WTC11 (cell line): ENCODE results near the gene PPP1R14D. TPM values are rescaled to one million over a fixed set of nuclear protein-coding genes. Genes with fewer than 3 reads are reported as not detected.

ENCODE experiments used
- ATAC-seq: fragments of 200-7000 bp; cut with Tn5 transposase; 2 replicates; pipeline ENCODE4 v1.10.0; 2021; ENCODE audit warnings: mild to moderate bottlenecking, moderate library complexity
- CTCF ChIA-PET: fragments of 300-600 bp; sonication (Branson Sonifier 250); formaldehyde crosslinking; loops from one replicate; lab custom pipeline; 2021; ENCODE audit warnings: antibody characterized with exemption; lab: Charles Lee
- POLR2A ChIA-PET: fragments of 350-600 bp; sonication (Branson Sonifier 250); formaldehyde crosslinking; loops from one replicate; lab custom pipeline; 2021; ENCODE audit warnings: antibody characterized with exemption; lab: Charles Lee
- DNase-seq: peaks from one replicate; pipeline ENCODE4 v3.0.0; 2021; ENCODE audit warnings: low spot score
- H3K27ac Mint-ChIP-seq: 2 replicates; pipeline ENCODE4 v1.8.0; 2021; ENCODE audit warnings: mixed read lengths
- H3K27me3 Mint-ChIP-seq: 2 replicates; pipeline ENCODE4 v1.8.0; 2021; ENCODE audit warnings: low read depth, mild to moderate bottlenecking, moderate library complexity, mixed read lengths
- H3K36me3 Mint-ChIP-seq: 2 replicates; pipeline ENCODE4 v1.8.0; 2021; ENCODE audit warnings: mixed read lengths
- H3K4me1 Mint-ChIP-seq: 2 replicates; pipeline ENCODE4 v1.8.0; 2022; ENCODE audit warnings: mixed read lengths
- H3K4me3 Mint-ChIP-seq: 2 replicates; pipeline ENCODE4 v1.8.0; 2021; ENCODE audit warnings: mild to moderate bottlenecking, moderate library complexity, mixed read lengths
- H3K9me3 Mint-ChIP-seq: 2 replicates; pipeline ENCODE4 v1.8.0; 2021; ENCODE audit warnings: mixed read lengths
- HMGA2 ChIP-seq: fragments of 250-450 bp; sonication (Bioruptor Pico); IDR thresholded peaks from 2 replicates; pipeline ENCODE4 v1.4.0; 2021; ENCODE audit warnings: mild to moderate bottlenecking, moderate library complexity
- MXD4 ChIP-seq: fragments of 250-450 bp; sonication (Bioruptor Pico); IDR thresholded peaks from 2 replicates; pipeline ENCODE4 v1.8.0; 2021; ENCODE audit warnings: mild to moderate bottlenecking, moderate library complexity, borderline replicate concordance
- RORB ChIP-seq: fragments of 250-450 bp; sonication (Bioruptor Pico); IDR thresholded peaks from 2 replicates; pipeline ENCODE4 v1.9.0; 2021; ENCODE audit warnings: mild to moderate bottlenecking
- SOX15 ChIP-seq: fragments of 250-450 bp; sonication (Bioruptor Pico); IDR thresholded peaks from 2 replicates; pipeline ENCODE4 v1.9.0; 2021; ENCODE audit warnings: mild to moderate bottlenecking
- TP53 ChIP-seq: sonication (generic); formaldehyde crosslinking; IDR thresholded peaks from 2 replicates; pipeline ENCODE4 v1.8.1; 2023; ENCODE audit warnings: mild to moderate bottlenecking, missing genetic modification reagents
- ZNF219 ChIP-seq: sonication (generic); formaldehyde crosslinking; IDR thresholded peaks from 2 replicates; pipeline ENCODE4 v1.8.0; 2023; ENCODE audit warnings: missing genetic modification reagents, mild to moderate bottlenecking, borderline replicate concordance
- ZNF263 ChIP-seq: sonication (generic); formaldehyde crosslinking; IDR thresholded peaks from 2 replicates; pipeline ENCODE4 v1.8.1; 2022; ENCODE audit warnings: low read depth, mild to moderate bottlenecking, moderate library complexity, missing genetic modification reagents
- ZNF317 ChIP-seq: sonication (generic); formaldehyde crosslinking; IDR thresholded peaks from 2 replicates; pipeline ENCODE4 v1.8.1; 2023; ENCODE audit warnings: low read depth, mild to moderate bottlenecking, moderate library complexity, missing genetic modification reagents, borderline replicate concordance
- ZNF671 ChIP-seq: fragments of 250-450 bp; sonication (Bioruptor Pico); IDR thresholded peaks from 2 replicates; pipeline ENCODE4 v1.8.0; 2021; ENCODE audit warnings: mild to moderate bottlenecking
- total RNA-seq: library from RNA; stranded (reverse); gene quantifications from 3 replicates; pipeline ENCODE4 v1.2.3, GENCODE V29; 2021
- TF ChIP-seq, protein P1 (sequence below): sonication (generic); formaldehyde crosslinking; IDR thresholded peaks from 2 replicates; pipeline ENCODE4 v1.8.1; 2023; ENCODE audit warnings: mild to moderate bottlenecking, missing genetic modification reagents, borderline replicate concordance
- TF ChIP-seq, protein P2 (sequence below): sonication (generic); formaldehyde crosslinking; IDR thresholded peaks from 2 replicates; pipeline ENCODE4 v1.8.0; 2023; ENCODE audit warnings: mild to moderate bottlenecking, missing genetic modification reagents
- TF ChIP-seq, protein P3 (sequence below): fragments of 200-600 bp; IDR thresholded peaks from 2 replicates; pipeline ENCODE4 v1.8.0; 2022; ENCODE audit warnings: antibody characterized with exemption
- TF ChIP-seq, protein P4 (sequence below): sonication (generic); formaldehyde crosslinking; IDR thresholded peaks from 2 replicates; pipeline ENCODE4 v1.8.0; 2022; ENCODE audit warnings: mild to moderate bottlenecking, missing genetic modification reagents
- TF ChIP-seq, protein P5 (sequence below): sonication (generic); formaldehyde crosslinking; IDR thresholded peaks from 2 replicates; pipeline ENCODE4 v1.8.1; 2023; ENCODE audit warnings: mild to moderate bottlenecking, moderate library complexity, missing genetic modification reagents
- TF ChIP-seq, protein P6 (sequence below): sonication (generic); formaldehyde crosslinking; IDR thresholded peaks from 2 replicates; pipeline ENCODE4 v1.8.1; 2023; ENCODE audit warnings: mild to moderate bottlenecking, missing genetic modification reagents

Gene PPP1R14D
- total RNA-seq, 1 experiment from 2014 or later = not detected

DNA sequence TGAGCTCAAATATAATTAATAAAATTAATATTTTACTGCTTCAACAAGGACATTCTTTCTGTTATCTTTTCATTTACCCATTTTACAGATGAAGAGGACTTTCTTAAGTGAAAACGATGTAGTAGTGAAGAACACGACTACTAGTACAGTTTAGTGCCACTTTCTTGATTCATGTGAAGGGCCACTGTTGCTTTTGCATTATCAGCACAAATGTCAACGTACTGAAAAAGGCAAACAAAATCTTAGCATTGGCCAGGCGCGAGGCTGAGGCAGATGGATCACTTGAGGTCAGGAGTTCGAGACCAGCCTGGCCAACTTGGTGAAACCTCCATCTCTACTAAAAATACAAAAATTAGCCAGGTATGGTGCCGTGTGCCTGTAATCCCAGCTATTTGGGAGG lies 9.5 kb downstream of the PPP1R14D start:
- no peak overlapping the region for H3K4me3 Mint-ChIP-seq
- H3K9me3 Mint-ChIP-seq = no peaks in the 10 kb centered on the region
- TF ChIP-seq, protein P1, sequence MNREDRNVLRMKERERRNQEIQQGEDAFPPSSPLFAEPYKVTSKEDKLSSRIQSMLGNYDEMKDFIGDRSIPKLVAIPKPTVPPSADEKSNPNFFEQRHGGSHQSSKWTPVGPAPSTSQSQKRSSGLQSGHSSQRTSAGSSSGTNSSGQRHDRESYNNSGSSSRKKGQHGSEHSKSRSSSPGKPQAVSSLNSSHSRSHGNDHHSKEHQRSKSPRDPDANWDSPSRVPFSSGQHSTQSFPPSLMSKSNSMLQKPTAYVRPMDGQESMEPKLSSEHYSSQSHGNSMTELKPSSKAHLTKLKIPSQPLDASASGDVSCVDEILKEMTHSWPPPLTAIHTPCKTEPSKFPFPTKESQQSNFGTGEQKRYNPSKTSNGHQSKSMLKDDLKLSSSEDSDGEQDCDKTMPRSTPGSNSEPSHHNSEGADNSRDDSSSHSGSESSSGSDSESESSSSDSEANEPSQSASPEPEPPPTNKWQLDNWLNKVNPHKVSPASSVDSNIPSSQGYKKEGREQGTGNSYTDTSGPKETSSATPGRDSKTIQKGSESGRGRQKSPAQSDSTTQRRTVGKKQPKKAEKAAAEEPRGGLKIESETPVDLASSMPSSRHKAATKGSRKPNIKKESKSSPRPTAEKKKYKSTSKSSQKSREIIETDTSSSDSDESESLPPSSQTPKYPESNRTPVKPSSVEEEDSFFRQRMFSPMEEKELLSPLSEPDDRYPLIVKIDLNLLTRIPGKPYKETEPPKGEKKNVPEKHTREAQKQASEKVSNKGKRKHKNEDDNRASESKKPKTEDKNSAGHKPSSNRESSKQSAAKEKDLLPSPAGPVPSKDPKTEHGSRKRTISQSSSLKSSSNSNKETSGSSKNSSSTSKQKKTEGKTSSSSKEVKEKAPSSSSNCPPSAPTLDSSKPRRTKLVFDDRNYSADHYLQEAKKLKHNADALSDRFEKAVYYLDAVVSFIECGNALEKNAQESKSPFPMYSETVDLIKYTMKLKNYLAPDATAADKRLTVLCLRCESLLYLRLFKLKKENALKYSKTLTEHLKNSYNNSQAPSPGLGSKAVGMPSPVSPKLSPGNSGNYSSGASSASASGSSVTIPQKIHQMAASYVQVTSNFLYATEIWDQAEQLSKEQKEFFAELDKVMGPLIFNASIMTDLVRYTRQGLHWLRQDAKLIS (CRISPR knock-in tag) = no peak
- TF ChIP-seq SOX15 (CRISPR knock-in tag) = no peak
- no peaks in the 10 kb centered on the region for H3K36me3 Mint-ChIP-seq
- CTCF ChIA-PET = interaction anchor here (1.6 kb wide), 1 partner anchor 39 kb away, joined by 4 read pairs; no protein-coding TSS in a partner anchor
- DNase-seq = no peak
- POLR2A ChIA-PET = interaction anchor here (1.2 kb wide), 1 partner anchor 125 kb away, joined by 3 read pairs; no protein-coding TSS in a partner anchor
- H3K27me3 Mint-ChIP-seq = no peaks in the 10 kb centered on the region; the same call in 1 of the 2 replicates
- H3K27ac Mint-ChIP-seq = no peak overlapping the region
- ATAC-seq = no peak
- no peaks in the 10 kb centered on the region for H3K4me1 Mint-ChIP-seq

DNA sequence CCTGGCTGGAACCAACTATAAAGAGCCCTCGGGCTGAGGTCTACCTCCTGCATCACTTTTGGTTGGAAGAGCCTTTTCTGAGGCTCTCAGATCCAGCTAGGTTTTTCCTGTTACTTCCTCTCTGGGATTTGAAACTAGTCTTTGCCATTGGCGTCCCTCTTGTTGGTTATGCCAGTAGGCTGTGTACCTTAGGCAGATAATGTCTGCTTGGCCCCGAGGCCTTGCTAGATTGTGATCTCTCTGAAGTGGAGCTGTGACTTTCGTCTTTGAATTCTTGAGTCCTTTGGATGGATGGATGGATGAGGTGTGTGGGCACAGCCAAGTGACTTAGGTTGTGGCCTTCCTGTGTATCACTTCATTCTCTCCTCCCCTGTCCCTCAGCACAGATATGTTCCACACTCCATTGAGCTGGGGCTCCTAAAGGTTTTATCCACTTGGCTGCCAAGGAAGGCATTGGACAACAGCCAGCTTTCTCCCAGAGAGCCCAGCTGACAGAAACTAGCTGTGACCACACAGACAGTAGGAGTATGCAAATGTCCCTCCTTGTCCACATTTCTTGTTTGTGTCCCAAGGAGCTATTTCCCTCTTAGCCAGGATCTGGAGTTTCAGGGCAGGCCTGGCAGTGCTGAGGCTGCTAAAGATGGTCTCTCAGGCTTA lies 13.3 kb downstream of the PPP1R14D start:
- Mint-ChIP-seq H3K4me3 (no peak overlapping the region), H3K27ac (peak overlapping the region; percentile 11; the same call in 1 of the 2 replicates), H3K4me1 (no peaks in the 10 kb centered on the region), H3K9me3 (no peaks in the 10 kb centered on the region), H3K27me3 (no peaks in the 10 kb centered on the region; the same call in 1 of the 2 replicates), H3K36me3 (no peaks in the 10 kb centered on the region; the same call in 1 of the 2 replicates)
- DNase-seq = no peak
- no peak for ATAC-seq
- ChIA-PET CTCF (interaction anchor here (0.6 to 1.7 kb wide), 4 partner anchors 30 to 126 kb away, joined by 3 to 8 read pairs (median 4); no protein-coding TSS in a partner anchor), POLR2A (interaction anchor here (0.5 kb wide), 1 partner anchor 8 kb away, joined by 3 read pairs; no protein-coding TSS in a partner anchor)
- no peak for TF ChIP-seq RORB (CRISPR knock-in tag)

DNA sequence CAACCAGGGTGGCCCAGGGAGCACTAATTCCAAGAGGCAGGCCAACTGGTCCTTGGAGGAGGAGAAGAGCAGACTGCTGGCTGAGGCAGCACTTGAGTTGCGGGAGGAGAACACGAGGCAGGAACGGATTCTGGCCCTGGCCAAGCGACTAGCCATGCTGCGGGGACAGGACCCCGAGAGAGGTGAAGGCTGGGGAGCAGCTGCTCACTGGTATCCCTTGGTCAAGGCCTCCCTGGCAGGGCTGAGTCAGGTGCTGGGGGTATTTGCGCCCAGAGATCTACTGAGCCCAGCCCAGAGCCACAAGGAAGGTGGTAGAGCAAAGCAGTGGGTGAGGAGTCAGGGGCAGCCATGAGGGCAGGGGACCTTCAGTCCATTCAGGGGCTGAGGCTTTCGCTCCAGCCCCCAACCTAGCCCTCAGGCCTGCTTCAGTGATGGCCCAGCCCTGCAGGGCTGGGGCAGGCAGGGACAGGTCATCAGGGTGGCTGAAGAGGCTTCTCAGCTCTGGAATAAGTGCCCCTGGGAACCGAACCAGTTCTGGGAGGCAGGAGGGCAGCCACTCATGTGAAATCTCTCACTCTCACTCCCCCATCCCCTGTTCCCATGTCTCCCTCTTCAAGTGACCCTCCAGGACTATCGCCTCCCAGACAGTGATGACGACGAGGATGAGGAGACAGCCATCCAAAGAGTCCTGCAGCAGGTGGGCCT lies 15.6 kb downstream of the PPP1R14D start:
- H3K27ac Mint-ChIP-seq = peak overlapping the region; percentile 60; the same call in 1 of the 2 replicates
- ChIA-PET POLR2A (interaction anchor here (1.2 kb wide), 1 partner anchor 61 kb away, joined by 3 read pairs; no protein-coding TSS in a partner anchor), CTCF (no interaction called here)
- H3K9me3 Mint-ChIP-seq = no peaks in the 10 kb centered on the region
- DNase-seq (no peak), ATAC-seq (no peak)
- H3K4me3 Mint-ChIP-seq = no peak overlapping the region
- peaks cover 12% of the 10 kb centered on the region for H3K4me1 Mint-ChIP-seq
- no peaks in the 10 kb centered on the region; the same call in 1 of the 2 replicates for H3K27me3 Mint-ChIP-seq
- H3K36me3 Mint-ChIP-seq = no peaks in the 10 kb centered on the region; the same call in none of the 2 replicates
- TF ChIP-seq ZNF219 (no peak), MXD4 (no peak), TP53 (no peak), ZNF671 (CRISPR knock-in tag) (no peak), ZNF263 (no peak), HMGA2 (CRISPR knock-in tag) (no peak), RORB (CRISPR knock-in tag) (no peak), ZNF317 (CRISPR knock-in tag) (no peak)
- TF ChIP-seq, protein P2, sequence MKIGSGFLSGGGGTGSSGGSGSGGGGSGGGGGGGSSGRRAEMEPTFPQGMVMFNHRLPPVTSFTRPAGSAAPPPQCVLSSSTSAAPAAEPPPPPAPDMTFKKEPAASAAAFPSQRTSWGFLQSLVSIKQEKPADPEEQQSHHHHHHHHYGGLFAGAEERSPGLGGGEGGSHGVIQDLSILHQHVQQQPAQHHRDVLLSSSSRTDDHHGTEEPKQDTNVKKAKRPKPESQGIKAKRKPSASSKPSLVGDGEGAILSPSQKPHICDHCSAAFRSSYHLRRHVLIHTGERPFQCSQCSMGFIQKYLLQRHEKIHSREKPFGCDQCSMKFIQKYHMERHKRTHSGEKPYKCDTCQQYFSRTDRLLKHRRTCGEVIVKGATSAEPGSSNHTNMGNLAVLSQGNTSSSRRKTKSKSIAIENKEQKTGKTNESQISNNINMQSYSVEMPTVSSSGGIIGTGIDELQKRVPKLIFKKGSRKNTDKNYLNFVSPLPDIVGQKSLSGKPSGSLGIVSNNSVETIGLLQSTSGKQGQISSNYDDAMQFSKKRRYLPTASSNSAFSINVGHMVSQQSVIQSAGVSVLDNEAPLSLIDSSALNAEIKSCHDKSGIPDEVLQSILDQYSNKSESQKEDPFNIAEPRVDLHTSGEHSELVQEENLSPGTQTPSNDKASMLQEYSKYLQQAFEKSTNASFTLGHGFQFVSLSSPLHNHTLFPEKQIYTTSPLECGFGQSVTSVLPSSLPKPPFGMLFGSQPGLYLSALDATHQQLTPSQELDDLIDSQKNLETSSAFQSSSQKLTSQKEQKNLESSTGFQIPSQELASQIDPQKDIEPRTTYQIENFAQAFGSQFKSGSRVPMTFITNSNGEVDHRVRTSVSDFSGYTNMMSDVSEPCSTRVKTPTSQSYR (CRISPR knock-in tag) = no peak
- TF ChIP-seq, protein P3, sequence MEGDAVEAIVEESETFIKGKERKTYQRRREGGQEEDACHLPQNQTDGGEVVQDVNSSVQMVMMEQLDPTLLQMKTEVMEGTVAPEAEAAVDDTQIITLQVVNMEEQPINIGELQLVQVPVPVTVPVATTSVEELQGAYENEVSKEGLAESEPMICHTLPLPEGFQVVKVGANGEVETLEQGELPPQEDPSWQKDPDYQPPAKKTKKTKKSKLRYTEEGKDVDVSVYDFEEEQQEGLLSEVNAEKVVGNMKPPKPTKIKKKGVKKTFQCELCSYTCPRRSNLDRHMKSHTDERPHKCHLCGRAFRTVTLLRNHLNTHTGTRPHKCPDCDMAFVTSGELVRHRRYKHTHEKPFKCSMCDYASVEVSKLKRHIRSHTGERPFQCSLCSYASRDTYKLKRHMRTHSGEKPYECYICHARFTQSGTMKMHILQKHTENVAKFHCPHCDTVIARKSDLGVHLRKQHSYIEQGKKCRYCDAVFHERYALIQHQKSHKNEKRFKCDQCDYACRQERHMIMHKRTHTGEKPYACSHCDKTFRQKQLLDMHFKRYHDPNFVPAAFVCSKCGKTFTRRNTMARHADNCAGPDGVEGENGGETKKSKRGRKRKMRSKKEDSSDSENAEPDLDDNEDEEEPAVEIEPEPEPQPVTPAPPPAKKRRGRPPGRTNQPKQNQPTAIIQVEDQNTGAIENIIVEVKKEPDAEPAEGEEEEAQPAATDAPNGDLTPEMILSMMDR = no peak
- TF ChIP-seq, protein P4, sequence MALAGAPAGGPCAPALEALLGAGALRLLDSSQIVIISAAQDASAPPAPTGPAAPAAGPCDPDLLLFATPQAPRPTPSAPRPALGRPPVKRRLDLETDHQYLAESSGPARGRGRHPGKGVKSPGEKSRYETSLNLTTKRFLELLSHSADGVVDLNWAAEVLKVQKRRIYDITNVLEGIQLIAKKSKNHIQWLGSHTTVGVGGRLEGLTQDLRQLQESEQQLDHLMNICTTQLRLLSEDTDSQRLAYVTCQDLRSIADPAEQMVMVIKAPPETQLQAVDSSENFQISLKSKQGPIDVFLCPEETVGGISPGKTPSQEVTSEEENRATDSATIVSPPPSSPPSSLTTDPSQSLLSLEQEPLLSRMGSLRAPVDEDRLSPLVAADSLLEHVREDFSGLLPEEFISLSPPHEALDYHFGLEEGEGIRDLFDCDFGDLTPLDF (CRISPR knock-in tag) = no peak
- TF ChIP-seq, protein P5, sequence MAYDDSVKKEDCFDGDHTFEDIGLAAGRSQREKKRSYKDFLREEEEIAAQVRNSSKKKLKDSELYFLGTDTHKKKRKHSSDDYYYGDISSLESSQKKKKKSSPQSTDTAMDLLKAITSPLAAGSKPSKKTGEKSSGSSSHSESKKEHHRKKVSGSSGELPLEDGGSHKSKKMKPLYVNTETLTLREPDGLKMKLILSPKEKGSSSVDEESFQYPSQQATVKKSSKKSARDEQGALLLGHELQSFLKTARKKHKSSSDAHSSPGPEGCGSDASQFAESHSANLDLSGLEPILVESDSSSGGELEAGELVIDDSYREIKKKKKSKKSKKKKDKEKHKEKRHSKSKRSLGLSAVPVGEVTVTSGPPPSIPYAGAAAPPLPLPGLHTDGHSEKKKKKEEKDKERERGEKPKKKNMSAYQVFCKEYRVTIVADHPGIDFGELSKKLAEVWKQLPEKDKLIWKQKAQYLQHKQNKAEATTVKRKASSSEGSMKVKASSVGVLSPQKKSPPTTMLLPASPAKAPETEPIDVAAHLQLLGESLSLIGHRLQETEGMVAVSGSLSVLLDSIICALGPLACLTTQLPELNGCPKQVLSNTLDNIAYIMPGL (CRISPR knock-in tag) = no peak
- TF ChIP-seq, protein P6, sequence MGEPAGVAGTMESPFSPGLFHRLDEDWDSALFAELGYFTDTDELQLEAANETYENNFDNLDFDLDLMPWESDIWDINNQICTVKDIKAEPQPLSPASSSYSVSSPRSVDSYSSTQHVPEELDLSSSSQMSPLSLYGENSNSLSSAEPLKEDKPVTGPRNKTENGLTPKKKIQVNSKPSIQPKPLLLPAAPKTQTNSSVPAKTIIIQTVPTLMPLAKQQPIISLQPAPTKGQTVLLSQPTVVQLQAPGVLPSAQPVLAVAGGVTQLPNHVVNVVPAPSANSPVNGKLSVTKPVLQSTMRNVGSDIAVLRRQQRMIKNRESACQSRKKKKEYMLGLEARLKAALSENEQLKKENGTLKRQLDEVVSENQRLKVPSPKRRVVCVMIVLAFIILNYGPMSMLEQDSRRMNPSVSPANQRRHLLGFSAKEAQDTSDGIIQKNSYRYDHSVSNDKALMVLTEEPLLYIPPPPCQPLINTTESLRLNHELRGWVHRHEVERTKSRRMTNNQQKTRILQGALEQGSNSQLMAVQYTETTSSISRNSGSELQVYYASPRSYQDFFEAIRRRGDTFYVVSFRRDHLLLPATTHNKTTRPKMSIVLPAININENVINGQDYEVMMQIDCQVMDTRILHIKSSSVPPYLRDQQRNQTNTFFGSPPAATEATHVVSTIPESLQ = no peak
